NB4 (cell line): ENCODE data around the gene KIDINS220.

Source experiments
- CTCF ChIP-seq: IDR thresholded peaks from one replicate; pipeline ENCODE4 v1.5.1; 2012; ENCODE audit warnings: low read depth, low read length
- MYC ChIP-seq: IDR thresholded peaks from 2 replicates; pipeline ENCODE4 v1.6.1; 2011; ENCODE audit warnings: low read depth, low read length
- POLR2A ChIP-seq: IDR thresholded peaks from 2 replicates; pipeline ENCODE4 v1.6.1; 2011; ENCODE audit warnings: mild to moderate bottlenecking; ENCODE audit not compliant: insufficient read length; ENCODE audit errors: extremely low read depth
- TF ChIP-seq, protein P1 (sequence below): IDR thresholded peaks from 2 replicates; pipeline ENCODE4 v1.6.1; 2011; ENCODE audit warnings: low read depth, low read length

GRCh38 chr2:8861797-8862196, 24.4 kb upstream of the KIDINS220 start:
- TF ChIP-seq CTCF = no peak
- no peak for TF ChIP-seq POLR2A
- TF ChIP-seq, protein P1, sequence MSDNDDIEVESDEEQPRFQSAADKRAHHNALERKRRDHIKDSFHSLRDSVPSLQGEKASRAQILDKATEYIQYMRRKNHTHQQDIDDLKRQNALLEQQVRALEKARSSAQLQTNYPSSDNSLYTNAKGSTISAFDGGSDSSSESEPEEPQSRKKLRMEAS = no peak
- no peak for TF ChIP-seq MYC
